ENCODE results near the gene PARM1.

The PARM1 gene

GRCh38 chr4:74950200-74950599 lies 17.3 kb downstream of the PARM1 start:
- Histone ChIP-seq H3K27me3 (no peaks in the 10 kb centered on the region), H3K4me3 (no peak overlapping the region), H3K27ac (no peak overlapping the region), H3K4me1 (no peaks in the 10 kb centered on the region), H3K36me3 (no peaks in the 10 kb centered on the region), H3K4me2 (no peak overlapping the region), H4K20me1 (no peaks in the 10 kb centered on the region), H3K9ac (no peak overlapping the region), H3K9me3 (replicated peaks in 1 of 11) (0 out of 22 replicates have a peak, but pooled peaks cover 0 to 5% (median 0%) of the 10 kb centered on the region in 11 experiments)
- TF ChIP-seq Cebpa-rat (IDR thresholded peaks at IDR 0.05), result no peak

GRCh38 chr4:74950882-74951281 lies 18.0 kb downstream of the PARM1 start:
- H4K20me1 ChIP-seq, result no peaks in the 10 kb centered on the region
- no peak overlapping the region for H3K4me2 ChIP-seq
- no peak overlapping the region for H3K4me3 ChIP-seq
- 0 out of 22 replicates have a peak, but pooled peaks cover 0 to 5% (median 0%) of the 10 kb centered on the region in 11 experiments for H3K9me3 ChIP-seq (replicated peaks in 1 of 11)
- TF ChIP-seq Cebpa-rat (IDR thresholded peaks at IDR 0.05), result no peak
- H3K9ac ChIP-seq, result no peak overlapping the region
- H3K27ac ChIP-seq, result no peak overlapping the region
- no peaks in the 10 kb centered on the region for H3K4me1 ChIP-seq
- H3K36me3 ChIP-seq, result no peaks in the 10 kb centered on the region
- H3K27me3 ChIP-seq, result no peaks in the 10 kb centered on the region

- H3K36me3 ChIP-seq, result no peaks in the 10 kb centered on the region
- no peaks in the 10 kb centered on the region for H3K27me3 ChIP-seq
- no peaks in the 10 kb centered on the region for H4K20me1 ChIP-seq
- 0 out of 22 replicates have a peak, but pooled peaks cover 0 to 5% (median 0%) of the 10 kb centered on the region in 11 experiments for H3K9me3 ChIP-seq (replicated peaks in 1 of 11)
- no peaks in the 10 kb centered on the region for H3K4me1 ChIP-seq
- no peak for TF ChIP-seq Cebpa-rat (IDR thresholded peaks at IDR 0.05)
- H3K4me3 ChIP-seq, result no peak overlapping the region
- no peak overlapping the region for H3K9ac ChIP-seq
- no peak overlapping the region for H3K4me2 ChIP-seq
- no peak overlapping the region for H3K27ac ChIP-seq
Measured at GRCh38 chr4:74953647-74954046, 20.7 kb downstream of the PARM1 start.

DNA sequence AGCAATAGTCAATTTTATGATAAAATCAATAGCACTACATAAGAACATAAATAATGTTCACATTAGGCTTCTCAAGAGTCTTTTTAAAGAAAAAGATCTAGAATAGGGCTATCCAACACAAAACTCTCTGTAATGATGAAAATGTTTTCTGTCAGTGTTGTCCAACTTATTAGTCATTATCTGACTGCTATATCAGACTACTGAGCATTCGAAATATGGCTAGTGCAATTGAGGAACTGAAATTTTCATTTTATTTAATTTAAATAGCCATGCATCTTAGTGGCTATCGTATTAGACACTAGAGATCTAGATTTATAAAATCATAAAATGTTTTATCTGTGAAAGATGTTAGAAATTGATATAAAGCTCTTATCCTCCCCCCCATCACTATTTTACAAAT lies 26.0 kb downstream of the PARM1 start:
- no peak overlapping the region for H3K4me2 ChIP-seq
- H3K36me3 ChIP-seq, result no peaks in the 10 kb centered on the region
- H3K4me3 ChIP-seq, result no peak overlapping the region
- H3K27me3 ChIP-seq, result no peaks in the 10 kb centered on the region
- H3K9ac ChIP-seq, result no peak overlapping the region
- no peak overlapping the region for H3K27ac ChIP-seq
- H3K9me3 ChIP-seq (replicated peaks in 1 of 11), result peaks cover 10 to 19% (median 15%) of the 10 kb centered on the region in 11 experiments; a peak in 20 of 22 replicates
- H3K4me1 ChIP-seq, result 0 out of 20 replicates have a peak, but pooled peaks cover 0 to 4% (median 0%) of the 10 kb centered on the region in 10 experiments
- no peaks in the 10 kb centered on the region for H4K20me1 ChIP-seq
- no peak for TF ChIP-seq Cebpa-rat (IDR thresholded peaks at IDR 0.05)

DNA sequence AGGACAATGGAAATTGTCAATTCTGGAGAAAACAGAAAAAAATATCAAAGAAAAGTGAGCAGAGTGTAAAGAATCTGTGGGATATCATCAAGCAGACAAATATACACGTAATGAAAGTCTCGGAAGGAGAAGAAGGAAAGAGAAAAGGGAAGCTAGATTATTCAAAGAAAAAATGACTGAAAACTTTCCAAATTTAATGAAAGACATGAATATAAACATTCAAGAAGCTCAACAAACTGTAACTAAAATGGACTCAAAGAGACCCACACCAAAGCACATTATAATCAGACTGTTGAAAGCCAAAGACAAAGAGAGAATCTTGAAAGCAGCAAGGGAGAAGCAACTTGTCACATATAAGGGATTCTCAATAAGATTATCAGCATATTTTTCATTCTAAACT lies 28.3 kb downstream of the PARM1 start:
- no peaks in the 10 kb centered on the region for H4K20me1 ChIP-seq
- no peaks in the 10 kb centered on the region; a peak in 1 of 22 replicates for H3K27me3 ChIP-seq
- H3K4me1 ChIP-seq, result peaks cover 0 to 7% (median 0%) of the 10 kb centered on the region in 10 experiments; a peak in 3 of 20 replicates
- no peaks in the 10 kb centered on the region for H3K36me3 ChIP-seq
- H3K9me3 ChIP-seq (replicated peaks in 1 of 11), result peaks cover 10 to 19% (median 15%) of the 10 kb centered on the region in 11 experiments; a peak in 20 of 22 replicates
- H3K27ac ChIP-seq, result no peak overlapping the region
- H3K4me3 ChIP-seq, result no peak overlapping the region
- no peak overlapping the region for H3K4me2 ChIP-seq
- no peak overlapping the region for H3K9ac ChIP-seq
- no peak for TF ChIP-seq Cebpa-rat (IDR thresholded peaks at IDR 0.05)

DNA sequence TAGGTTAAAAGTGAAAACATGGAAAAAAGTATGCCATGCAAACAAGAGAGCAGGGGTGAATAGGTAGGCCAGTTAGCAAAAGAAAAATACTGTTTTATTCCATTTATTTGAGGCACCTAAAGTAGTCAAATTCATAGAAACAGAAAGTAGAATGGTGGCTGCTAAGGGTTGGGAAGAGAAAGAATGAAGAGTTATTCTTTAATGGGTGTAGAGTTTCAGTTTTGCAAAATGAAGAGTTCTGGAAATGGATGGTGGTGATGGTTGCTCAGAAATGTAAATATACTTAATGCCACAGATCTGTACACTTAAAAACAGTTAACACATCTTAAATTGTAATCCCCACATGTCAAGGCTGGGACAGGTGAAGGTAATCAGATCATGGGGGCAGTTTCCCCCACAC lies 29.7 kb downstream of the PARM1 start:
- Histone ChIP-seq H3K9ac (no peak overlapping the region), H3K4me3 (no peak overlapping the region), H3K36me3 (no peaks in the 10 kb centered on the region), H3K9me3 (replicated peaks in 1 of 11) (peaks cover 10 to 19% (median 15%) of the 10 kb centered on the region in 11 experiments; a peak in 20 of 22 replicates), H3K27me3 (no peaks in the 10 kb centered on the region; a peak in 1 of 22 replicates), H3K4me1 (peaks cover 0 to 13% (median 1%) of the 10 kb centered on the region in 10 experiments; a peak in 7 of 20 replicates), H3K4me2 (no peak overlapping the region), H4K20me1 (no peaks in the 10 kb centered on the region; a peak in 1 of 22 replicates), H3K27ac (no peak overlapping the region)
- no peak for TF ChIP-seq Cebpa-rat (IDR thresholded peaks at IDR 0.05)

DNA sequence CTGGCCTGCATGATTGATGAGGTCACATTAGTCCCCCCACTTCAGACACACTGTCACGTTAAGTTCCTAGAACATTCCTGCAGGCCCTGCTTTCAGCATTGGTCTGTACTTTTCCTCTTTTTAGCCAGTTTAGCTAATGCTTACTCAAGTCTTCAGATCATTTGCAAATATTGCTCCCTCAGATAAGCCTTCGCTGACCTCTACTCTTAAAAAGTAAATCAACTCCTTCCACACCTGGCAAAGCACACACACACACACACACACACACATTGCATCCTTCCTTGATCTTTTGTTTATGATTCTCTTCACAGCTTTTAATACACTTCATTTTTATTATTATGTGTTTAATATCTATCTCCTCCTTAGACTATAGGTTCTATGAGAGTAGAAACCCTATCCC lies 31.4 kb downstream of the PARM1 start:
- Histone ChIP-seq H3K36me3 (no peaks in the 10 kb centered on the region), H3K27me3 (peaks cover 0 to 4% (median 0%) of the 10 kb centered on the region in 11 experiments; a peak in 4 of 22 replicates), H3K9me3 (replicated peaks in 1 of 11) (peaks cover 10 to 19% (median 15%) of the 10 kb centered on the region in 11 experiments; a peak in 20 of 22 replicates), H3K4me2 (no peak overlapping the region), H3K4me1 (peaks cover 0 to 30% (median 3%) of the 10 kb centered on the region in 10 experiments; a peak in 10 of 20 replicates), H3K4me3 (no peak overlapping the region), H4K20me1 (no peaks in the 10 kb centered on the region; a peak in 1 of 22 replicates), H3K9ac (no peak overlapping the region), H3K27ac (no peak overlapping the region)
- no peak for TF ChIP-seq Cebpa-rat (IDR thresholded peaks at IDR 0.05)

- H3K4me3 ChIP-seq, result no peak overlapping the region
- no peaks in the 10 kb centered on the region for H3K9me3 ChIP-seq (replicated peaks in 1 of 11)
- peaks cover 0 to 31% (median 0%) of the 10 kb centered on the region in 11 experiments; a peak in 5 of 22 replicates for H3K27me3 ChIP-seq
- H3K9ac ChIP-seq, result no peak overlapping the region
- H3K36me3 ChIP-seq, result no peaks in the 10 kb centered on the region
- H3K27ac ChIP-seq, result no peak overlapping the region
- H4K20me1 ChIP-seq, result no peaks in the 10 kb centered on the region; a peak in 1 of 22 replicates
- peaks cover 0 to 31% (median 3%) of the 10 kb centered on the region in 10 experiments; a peak in 10 of 20 replicates for H3K4me1 ChIP-seq
- H3K4me2 ChIP-seq, result peak overlapping the region in 2 of 11 experiments; percentile 16 to 36; a peak in 1 of 22 replicates
- TF ChIP-seq Cebpa-rat (IDR thresholded peaks at IDR 0.05), result no peak; a peak in 1 of 22 replicates
Measured at GRCh38 chr4:74967324-74967723, 34.4 kb downstream of the PARM1 start.

DNA sequence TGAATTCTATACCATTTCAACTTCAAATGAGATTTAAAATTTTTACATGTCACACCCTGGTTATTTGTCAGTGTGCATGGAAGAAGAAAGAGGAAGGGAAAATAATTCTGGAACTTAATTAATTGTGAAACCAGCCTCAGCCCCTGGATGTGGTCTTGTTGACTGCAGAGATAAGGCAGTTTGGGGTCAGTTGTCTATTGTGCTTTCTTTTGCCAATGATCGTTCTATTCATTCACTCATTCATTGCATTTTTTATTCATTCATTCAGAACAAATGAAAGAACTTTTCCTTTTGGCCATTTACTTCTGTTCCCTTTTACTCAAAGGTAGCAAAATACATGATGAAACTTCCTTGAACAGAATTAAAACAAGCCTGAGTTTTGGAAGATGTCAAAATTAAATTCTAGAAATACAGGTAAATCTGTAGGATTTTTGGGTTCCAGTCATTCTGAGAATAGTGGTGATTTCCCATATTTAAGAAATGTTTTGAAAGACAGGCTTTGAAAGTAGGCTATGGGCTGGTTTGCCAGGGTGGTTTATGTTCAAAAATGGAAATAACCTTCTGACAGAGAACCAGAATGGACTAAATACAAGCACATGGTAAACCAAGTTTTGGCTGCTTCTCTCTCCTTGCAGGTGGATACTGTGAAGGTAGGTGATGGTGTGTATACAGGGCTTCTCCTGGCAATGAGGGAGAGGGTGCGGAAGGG lies 35.7 kb downstream of the PARM1 start:
- no peaks in the 10 kb centered on the region; a peak in 1 of 22 replicates for H4K20me1 ChIP-seq
- no peak overlapping the region for H3K4me3 ChIP-seq
- peaks cover 0 to 31% (median 0%) of the 10 kb centered on the region in 11 experiments; a peak in 5 of 22 replicates for H3K27me3 ChIP-seq
- no peaks in the 10 kb centered on the region for H3K9me3 ChIP-seq (replicated peaks in 1 of 11)
- H3K4me2 ChIP-seq, result peak overlapping the region in 5 of 11 experiments; percentile 18 to 58 (median 48); a peak in 9 of 22 replicates
- H3K27ac ChIP-seq, result no peak overlapping the region
- peaks cover 0 to 28% (median 3%) of the 10 kb centered on the region in 10 experiments; a peak in 10 of 20 replicates for H3K4me1 ChIP-seq
- no peak for TF ChIP-seq Cebpa-rat (IDR thresholded peaks at IDR 0.05)
- H3K36me3 ChIP-seq, result no peaks in the 10 kb centered on the region
- H3K9ac ChIP-seq, result no peak overlapping the region

Measured in BLaER1 treated with 17β-estradiol and CSF1 and Interleukin-3, amounts not matched to agents 10 nM and 100 nM (cell line).